Caki2 (cell line): ENCODE results near the gene GARIN3. TPM values are rescaled to one million over a fixed set of nuclear protein-coding genes. Genes with fewer than 3 reads are reported as not detected.
"Not testable (repeated sequence)": the region's sequence is repeated elsewhere in the genome, so short reads cannot be mapped to it uniquely, and the experiment has no call there.

Experiments used
- DNase-seq: peaks from one replicate; pipeline ENCODE4 v3.0.0-alpha.2; 2015; ENCODE audit warnings: low read depth
- in situ Hi-C: cut with HindIII; loops from 2 replicates; pipeline ENCODE4 v1.10.0; 2016; ENCODE audit warnings: low sequenced_read_pairs, low pct_unique_long_range_greater_than_20kb, mixed read lengths
- total RNA-seq: library from RNA; depleted of rRNA; stranded (reverse); fragments of >200 nt; shearing (Covaris generic); gene quantifications from 2 replicates; pipeline ENCODE4 v1.2.3, GENCODE V29; 2014; ENCODE audit warnings: low replicate concordance; rRNA removed

The GARIN3 gene
- not detected in 2 replicates for total RNA-seq

- in situ Hi-C loops, result no loop called here
- DNase-seq, result no peak
These were observed at the start of gene GARIN3 for GRCh38 chr5:157166214-157167213. Gene GARIN3, minus strand, starts transcription at chr5:157166264. Its CDS starts 96 bp downstream, at chr5:157166168.

GRCh38 chr5:157215514-157216167, 49.6 kb upstream of the GARIN3 start:
- in situ Hi-C loops, result no loop called here
- DNase-seq, result no peak

- in situ Hi-C loops, result no loop called here
- DNase-seq, result no peak
These were observed 48.9 kb upstream of the GARIN3 start for GRCh38 chr5:157214861-157215513.

GRCh38 chr5:157214415-157214814, 48.4 kb upstream of the GARIN3 start:
- in situ Hi-C loops, result no loop called here
- no peak for DNase-seq

- DNase-seq, result no peak
- in situ Hi-C loops, result no loop called here
These were observed 47.6 kb upstream of the GARIN3 start for GRCh38 chr5:157213527-157214243.

- in situ Hi-C loops, result no loop called here
- DNase-seq, result no peak
These were observed 46.2 kb upstream of the GARIN3 start for GRCh38 chr5:157212307-157212706.

- DNase-seq, in situ Hi-C loops: not testable (repeated sequence)
These were observed 44.6 kb upstream of the GARIN3 start for GRCh38 chr5:157210652-157211051.

GRCh38 chr5:157205708-157206107, 39.6 kb upstream of the GARIN3 start:
- in situ Hi-C loops, result no loop called here
- no peak for DNase-seq

GRCh38 chr5:157204765-157205164, 38.7 kb upstream of the GARIN3 start:
- in situ Hi-C loops, result no loop called here
- no peak for DNase-seq

- in situ Hi-C loops, result no loop called here
- DNase-seq, result no peak
These were observed 37.4 kb upstream of the GARIN3 start for GRCh38 chr5:157203417-157203816.

- in situ Hi-C loops, result no loop called here
- no peak for DNase-seq
These were observed 35.8 kb upstream of the GARIN3 start for GRCh38 chr5:157201857-157202256.

GRCh38 chr5:157198277-157198986, 32.4 kb upstream of the GARIN3 start:
- no peak for DNase-seq
- in situ Hi-C loops, result no loop called here

GRCh38 chr5:157197086-157197485, 31.0 kb upstream of the GARIN3 start:
- no peak for DNase-seq
- in situ Hi-C loops, result no loop called here

- in situ Hi-C loops, result no loop called here
- no peak for DNase-seq
These were observed 30.0 kb upstream of the GARIN3 start for GRCh38 chr5:157196045-157196444.

- in situ Hi-C loops, result no loop called here
- DNase-seq, result no peak
These were observed 27.8 kb upstream of the GARIN3 start for GRCh38 chr5:157193699-157194424.

GRCh38 chr5:157189223-157189622, 23.2 kb upstream of the GARIN3 start:
- DNase-seq, result no peak
- in situ Hi-C loops, result no loop called here

- DNase-seq, result no peak
- in situ Hi-C loops, result no loop called here
These were observed 22.2 kb upstream of the GARIN3 start for GRCh38 chr5:157188270-157188669.
